Measurements from ENCODE around the gene TWF2.

- TF ChIP-seq, protein P1, sequence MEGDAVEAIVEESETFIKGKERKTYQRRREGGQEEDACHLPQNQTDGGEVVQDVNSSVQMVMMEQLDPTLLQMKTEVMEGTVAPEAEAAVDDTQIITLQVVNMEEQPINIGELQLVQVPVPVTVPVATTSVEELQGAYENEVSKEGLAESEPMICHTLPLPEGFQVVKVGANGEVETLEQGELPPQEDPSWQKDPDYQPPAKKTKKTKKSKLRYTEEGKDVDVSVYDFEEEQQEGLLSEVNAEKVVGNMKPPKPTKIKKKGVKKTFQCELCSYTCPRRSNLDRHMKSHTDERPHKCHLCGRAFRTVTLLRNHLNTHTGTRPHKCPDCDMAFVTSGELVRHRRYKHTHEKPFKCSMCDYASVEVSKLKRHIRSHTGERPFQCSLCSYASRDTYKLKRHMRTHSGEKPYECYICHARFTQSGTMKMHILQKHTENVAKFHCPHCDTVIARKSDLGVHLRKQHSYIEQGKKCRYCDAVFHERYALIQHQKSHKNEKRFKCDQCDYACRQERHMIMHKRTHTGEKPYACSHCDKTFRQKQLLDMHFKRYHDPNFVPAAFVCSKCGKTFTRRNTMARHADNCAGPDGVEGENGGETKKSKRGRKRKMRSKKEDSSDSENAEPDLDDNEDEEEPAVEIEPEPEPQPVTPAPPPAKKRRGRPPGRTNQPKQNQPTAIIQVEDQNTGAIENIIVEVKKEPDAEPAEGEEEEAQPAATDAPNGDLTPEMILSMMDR (IDR thresholded peaks at IDR 0.05; ENCODE audit: low read depth, low read length) = no peak
- no peak for TF ChIP-seq EZH2phosphoT487 (IDR thresholded peaks at IDR 0.05; ENCODE audit: low read depth)
Observed at GRCh38 chr3:52256622-52257021, 17.7 kb upstream of the TWF2 start.

All from OCI-LY3 (cell line).